NOMO-1 treated with dmso at 0.1 percent for 144 hours (cell line): Measurements from ENCODE around the gene TTC36.
"Not testable (repeated sequence)": the region's sequence is repeated elsewhere in the genome, so short reads cannot be mapped to it uniquely, and the experiment has no call there.

Source experiments
- DNase-seq: peaks from one replicate; lab custom pipeline; 2025; ENCODE audit not compliant: unreplicated experiment; lab: John Stamatoyannopoulos, UW

TTC36 gene

GRCh38 chr11:118531597-118532084 is 4.4 kb downstream of the TTC36 start:
- DNase-seq = no peak

GRCh38 chr11:118532091-118532490 is 4.8 kb downstream of the TTC36 start:
- DNase-seq = no peak

- DNase-seq = no peak
These were observed 5.8 kb downstream of the TTC36 start for GRCh38 chr11:118532852-118533768.

GRCh38 chr11:118533769-118534729 is 6.8 kb downstream of the TTC36 start:
- DNase-seq = no peak

GRCh38 chr11:118535261-118535660 is 8.0 kb downstream of the TTC36 start:
- no peak for DNase-seq

GRCh38 chr11:118536726-118537125 is 9.5 kb downstream of the TTC36 start:
- no peak for DNase-seq

- no peak for DNase-seq
These were observed 10.2 kb downstream of the TTC36 start for GRCh38 chr11:118537409-118537980.

GRCh38 chr11:118544010-118544646 is 16.9 kb downstream of the TTC36 start:
- DNase-seq = no peak

GRCh38 chr11:118544647-118545010 is 17.4 kb downstream of the TTC36 start:
- no peak for DNase-seq

- no peak for DNase-seq
These were observed 18.3 kb downstream of the TTC36 start for GRCh38 chr11:118545533-118545932.

- DNase-seq = no peak
These were observed 19.9 kb downstream of the TTC36 start for GRCh38 chr11:118547132-118547531.

- no peak for DNase-seq
These were observed 25.1 kb downstream of the TTC36 start for GRCh38 chr11:118552341-118552740.

- no peak for DNase-seq
These were observed 33.5 kb downstream of the TTC36 start for GRCh38 chr11:118560806-118561205.

- no peak for DNase-seq
These were observed 37.8 kb downstream of the TTC36 start for GRCh38 chr11:118565051-118565450.

- DNase-seq = no peak
These were observed 42.4 kb downstream of the TTC36 start for GRCh38 chr11:118569670-118570069.

GRCh38 chr11:118570787-118571186 is 43.5 kb downstream of the TTC36 start:
- DNase-seq = no peak

- DNase-seq = not testable (repeated sequence)
These were observed 44.4 kb downstream of the TTC36 start for GRCh38 chr11:118571701-118572060.

- peak; percentile 68 for DNase-seq
These were observed 45.0 kb downstream of the TTC36 start, which contains the start of gene ARCN1 for GRCh38 chr11:118572061-118572980. Gene ARCN1 (plus strand): TSS chr11:118572409. CDS start chr11:118572548, 139 bp downstream.

- DNase-seq = peak; percentile 4
These were observed 45.8 kb downstream of the TTC36 start for GRCh38 chr11:118572981-118573550.
